ENCODE measurements around the gene LYRM7.

Gene LYRM7

GRCh38 chr5:131217791-131218190 lies 47.0 kb downstream of the LYRM7 start:
- DNase-seq (ENCODE audit: insufficient read length, low spot score): no peak
- no peak for FAIRE-seq

DNA sequence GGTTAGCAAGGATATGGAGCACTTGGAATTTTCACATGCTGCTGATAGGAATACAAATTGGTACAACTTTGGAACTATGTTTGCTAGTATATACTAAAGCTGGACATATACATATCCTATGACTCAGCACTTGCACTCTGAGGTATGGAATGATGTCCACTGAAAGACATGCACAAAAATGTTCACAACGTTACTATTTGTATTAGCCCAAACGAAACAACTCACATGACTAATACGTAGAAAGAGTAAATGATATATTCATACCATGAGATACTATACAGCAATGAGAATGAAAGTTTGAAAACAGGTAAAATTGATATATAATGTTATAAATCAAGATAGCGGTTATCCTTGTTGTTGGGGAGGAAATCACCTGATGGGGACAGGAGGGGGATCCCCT lies 47.6 kb downstream of the LYRM7 start:
- no peak for DNase-seq (ENCODE audit: insufficient read length, low spot score)
- FAIRE-seq: peak; percentile 83

DNA sequence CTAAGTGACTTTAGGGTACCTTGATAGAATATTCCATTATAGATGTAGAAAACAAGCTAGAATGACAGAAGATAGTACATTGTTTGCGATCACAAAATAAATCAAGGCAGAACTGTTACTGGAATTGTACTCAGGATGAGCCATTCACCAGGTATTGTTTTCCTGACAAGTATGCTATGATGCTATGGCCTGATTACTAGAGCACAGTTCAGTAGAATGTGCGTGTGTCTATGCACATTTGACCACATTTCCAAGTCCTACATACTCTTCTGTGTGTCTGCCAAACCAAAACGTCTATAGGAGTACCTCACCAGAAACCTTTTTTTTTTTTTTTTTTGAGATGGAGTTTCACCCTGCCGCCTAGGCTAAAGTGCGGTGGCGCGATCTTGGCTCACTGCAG lies 49.8 kb downstream of the LYRM7 start:
- FAIRE-seq (no peak), DNase-seq (ENCODE audit: insufficient read length, low spot score) (no peak)

GRCh38 chr5:131221008-131221703 lies 50.4 kb downstream of the LYRM7 start:
- FAIRE-seq: peak; percentile 65
- DNase-seq (ENCODE audit: insufficient read length, low spot score): no peak

DNA sequence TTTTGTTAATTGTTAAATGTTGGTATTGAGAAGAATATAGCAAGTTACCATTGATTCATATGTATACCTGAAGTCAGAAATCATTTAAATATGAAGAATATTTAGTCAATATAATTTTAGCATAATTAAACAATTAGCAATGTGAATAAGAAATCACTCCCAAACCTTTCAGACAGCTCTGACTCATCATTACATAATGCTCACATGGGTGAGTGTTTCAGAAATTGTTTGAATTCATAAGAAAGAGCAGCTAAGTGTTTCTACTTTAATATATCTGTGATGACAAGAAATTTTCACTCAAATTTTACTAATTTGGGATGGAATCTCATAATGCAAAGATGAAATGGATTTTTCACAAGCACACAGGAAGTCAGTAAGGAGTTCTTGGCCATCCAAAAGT lies 51.1 kb downstream of the LYRM7 start:
- FAIRE-seq: no peak
- DNase-seq (ENCODE audit: insufficient read length, low spot score): no peak

GRCh38 chr5:131222731-131223130 lies 52.0 kb downstream of the LYRM7 start:
- FAIRE-seq (no peak), DNase-seq (ENCODE audit: insufficient read length, low spot score) (no peak)

DNA sequence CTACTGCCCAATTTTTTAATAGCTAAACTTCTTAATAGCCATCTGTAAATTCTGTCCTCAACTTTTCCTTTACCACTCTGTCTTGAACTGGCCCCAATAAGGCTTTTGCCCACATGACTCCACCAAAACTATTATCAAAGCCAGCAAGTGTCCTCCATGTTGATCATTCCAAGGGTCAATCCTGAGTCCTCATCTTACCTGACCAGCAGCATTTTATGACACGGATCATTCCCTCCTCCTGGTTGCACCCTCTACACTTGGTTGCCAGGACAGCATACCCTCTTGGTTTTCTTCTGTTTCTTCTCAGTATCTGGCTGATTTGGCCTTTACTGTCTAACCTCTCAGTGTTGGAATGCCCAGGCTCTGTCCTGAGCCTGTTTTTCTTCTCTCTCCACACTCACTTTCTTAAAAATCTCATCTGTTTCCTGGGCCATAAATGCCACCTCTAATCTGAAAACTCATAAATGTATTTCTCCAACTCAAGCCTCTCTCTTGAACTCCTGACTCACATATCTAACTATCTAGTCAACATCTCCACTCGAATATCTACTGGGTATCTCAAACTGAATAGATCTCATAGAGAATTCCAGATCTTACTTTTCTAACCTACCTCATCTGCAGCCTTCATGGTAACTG lies 53.1 kb downstream of the LYRM7 start:
- no peak for DNase-seq (ENCODE audit: insufficient read length, low spot score)
- FAIRE-seq: no peak

- peak; percentile 19 for DNase-seq (ENCODE audit: insufficient read length, low spot score)
- peak; percentile 98 for FAIRE-seq
Observed at GRCh38 chr5:131224387-131225201, 53.9 kb downstream of the LYRM7 start.

DNA sequence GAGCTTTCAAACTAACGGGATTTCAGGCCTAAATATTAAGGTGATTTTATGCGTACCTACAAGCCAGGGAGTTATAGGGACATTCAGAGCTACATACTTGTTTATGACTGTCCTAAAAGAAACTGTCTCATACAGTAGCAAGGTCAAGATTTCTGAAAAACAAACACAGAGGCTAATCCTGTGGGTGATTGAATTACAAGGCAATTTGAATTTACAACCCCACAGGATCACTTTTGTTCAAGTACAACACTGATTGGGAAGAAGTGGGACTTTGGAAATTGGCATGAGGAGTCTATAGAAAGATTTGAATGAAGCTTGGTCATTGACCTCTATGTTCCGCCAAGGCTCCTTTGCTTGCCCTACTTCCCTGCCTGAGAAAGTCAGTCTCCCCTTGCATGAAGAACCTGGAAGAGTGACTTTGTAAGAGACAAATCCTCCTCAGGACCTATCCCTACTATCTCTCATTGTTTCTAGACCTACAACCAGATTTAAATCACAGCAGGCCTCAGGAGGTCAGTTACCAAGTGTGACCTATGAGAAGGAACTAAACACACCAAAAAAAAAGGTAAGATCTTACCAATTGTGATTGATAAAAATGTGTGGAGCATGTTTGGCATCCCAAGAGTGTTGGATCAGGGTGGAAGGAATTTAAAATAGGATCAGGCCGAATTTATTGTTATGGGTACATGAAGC lies 54.7 kb downstream of the LYRM7 start:
- FAIRE-seq (no peak), DNase-seq (ENCODE audit: insufficient read length, low spot score) (no peak)

GRCh38 chr5:131226899-131227298 lies 56.2 kb downstream of the LYRM7 start:
- no peak for DNase-seq (ENCODE audit: insufficient read length, low spot score)
- FAIRE-seq: no peak

DNA sequence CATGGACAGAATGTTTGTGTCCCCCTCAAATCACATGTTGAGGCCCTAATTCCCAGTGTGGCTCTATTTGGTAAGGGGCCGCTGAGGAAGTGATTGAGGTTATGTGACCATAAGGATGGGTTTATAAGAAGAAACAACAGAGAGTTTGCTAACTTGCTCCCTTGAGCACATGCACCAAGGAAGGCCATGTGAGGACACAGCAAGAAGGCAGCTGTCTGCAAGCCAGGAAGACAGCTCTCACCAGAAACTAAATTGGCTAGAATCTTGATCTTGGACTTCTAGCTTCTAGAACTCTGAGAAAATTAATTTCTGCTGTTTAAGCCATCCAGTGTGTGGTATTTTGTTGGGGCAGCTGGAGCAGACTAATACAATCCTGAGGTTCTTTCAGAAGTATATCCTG lies 57.9 kb downstream of the LYRM7 start:
- FAIRE-seq (no peak), DNase-seq (ENCODE audit: insufficient read length, low spot score) (no peak)

GRCh38 chr5:131229623-131230022 lies 58.9 kb downstream of the LYRM7 start:
- DNase-seq (ENCODE audit: insufficient read length, low spot score): no peak
- no peak for FAIRE-seq

DNA sequence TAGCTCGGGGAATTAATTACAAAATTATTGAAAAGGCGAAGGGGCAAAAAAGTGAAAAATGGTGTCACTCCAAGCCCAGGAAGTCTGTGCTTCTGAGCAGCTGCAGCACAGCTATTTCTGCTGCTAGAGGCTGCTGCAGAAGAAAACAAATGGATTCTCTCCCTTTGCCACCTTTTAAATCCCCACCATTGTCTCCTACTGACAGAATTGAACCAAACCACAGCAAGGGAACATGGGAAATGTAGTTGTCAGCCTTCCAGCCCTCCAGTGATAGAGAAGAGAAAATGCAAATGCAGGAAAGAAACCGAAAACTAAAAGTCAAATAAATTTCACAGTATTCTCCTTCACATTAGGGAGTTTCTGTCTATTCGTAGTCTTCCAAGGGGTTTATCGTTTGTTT lies 59.7 kb downstream of the LYRM7 start:
- DNase-seq (ENCODE audit: insufficient read length, low spot score): no peak
- peak; percentile 99 for FAIRE-seq

- no peak for DNase-seq (ENCODE audit: insufficient read length, low spot score)
- no peak for FAIRE-seq
Observed at GRCh38 chr5:131239686-131240085, 68.9 kb downstream of the LYRM7 start.

DNA sequence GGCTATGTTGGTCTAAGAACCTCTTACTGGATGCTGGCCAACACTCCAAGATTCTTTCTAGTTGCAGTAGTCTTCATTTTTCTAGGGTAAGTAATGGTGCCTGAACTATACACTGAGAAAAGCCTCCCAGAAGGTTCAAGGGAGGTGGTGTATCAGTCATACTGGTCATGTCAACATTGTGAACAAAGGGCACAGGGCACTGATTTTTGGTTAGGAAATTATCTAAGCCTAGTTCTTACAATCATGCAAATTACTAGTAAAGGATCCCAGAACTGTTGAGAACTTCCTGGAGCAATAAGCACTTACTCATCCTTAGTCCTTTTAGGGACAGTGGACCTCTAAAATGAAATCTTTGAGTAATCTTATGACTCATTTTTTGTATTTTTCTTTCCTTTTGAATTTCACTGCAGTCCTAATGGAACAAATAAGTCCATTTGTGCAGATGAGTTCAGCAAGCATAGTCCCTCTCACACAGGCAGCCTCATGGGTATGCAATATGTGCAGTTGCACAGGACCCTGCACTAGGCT lies 72.0 kb downstream of the LYRM7 start:
- FAIRE-seq: peak; percentile 72
- no peak for DNase-seq (ENCODE audit: insufficient read length, low spot score)

GRCh38 chr5:131245312-131245711 lies 74.6 kb downstream of the LYRM7 start:
- DNase-seq (ENCODE audit: insufficient read length, low spot score): no peak
- peak; percentile 72 for FAIRE-seq

GRCh38 chr5:131245948-131246347 lies 75.2 kb downstream of the LYRM7 start:
- DNase-seq (ENCODE audit: insufficient read length, low spot score) (no peak), FAIRE-seq (no peak)

DNA sequence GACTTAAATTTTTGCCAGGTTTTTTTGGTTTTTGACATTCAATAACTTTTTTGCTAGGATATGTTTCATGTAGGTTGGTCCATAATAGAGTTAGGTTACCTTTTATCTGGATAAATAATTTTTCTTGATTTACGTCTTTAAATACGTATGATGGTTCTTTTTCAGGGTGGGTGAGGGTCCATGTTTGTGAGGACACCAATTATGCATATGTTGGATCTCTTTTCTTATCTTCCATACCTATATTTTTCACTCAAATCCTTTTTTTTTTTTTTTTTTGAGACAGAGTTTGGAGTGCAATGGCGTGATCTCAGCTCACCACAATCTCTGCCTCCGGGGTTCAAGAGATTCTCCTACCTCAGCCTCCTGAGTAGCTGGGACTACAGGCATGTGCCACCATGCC lies 75.8 kb downstream of the LYRM7 start:
- FAIRE-seq (no peak), DNase-seq (ENCODE audit: insufficient read length, low spot score) (no peak)

DNA sequence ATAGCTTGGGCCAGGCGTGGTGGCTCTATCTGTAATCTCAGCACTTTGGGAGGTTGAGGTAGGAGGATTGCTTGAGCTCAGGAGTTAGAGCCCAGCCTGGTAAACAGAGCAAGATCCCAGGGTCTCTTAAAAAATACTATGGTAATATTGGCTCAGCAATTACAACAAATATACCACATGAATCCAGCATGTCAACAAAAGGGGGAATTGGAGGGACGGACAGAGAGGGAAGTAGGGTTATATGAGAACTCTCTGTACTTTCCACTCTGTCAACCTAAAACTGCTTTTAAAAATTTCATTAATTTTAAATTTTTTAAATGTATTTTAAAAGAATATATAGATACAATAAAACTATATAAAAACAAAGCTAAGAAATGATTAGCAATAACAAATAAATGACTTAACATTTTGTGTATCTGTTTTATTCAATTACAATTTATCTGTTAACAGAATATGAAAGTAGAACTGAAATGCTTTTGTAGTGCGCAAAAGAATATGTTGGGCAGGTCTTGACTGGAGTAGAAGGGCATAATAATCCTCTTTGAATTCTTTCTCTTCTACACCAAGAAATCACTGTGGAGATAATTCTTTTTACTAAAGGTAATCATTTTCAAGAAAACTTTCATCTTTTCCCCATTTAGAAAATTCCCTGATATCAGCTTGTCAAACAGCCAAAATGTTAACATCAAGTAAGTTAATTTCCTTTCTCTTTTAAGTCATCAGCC lies 80.2 kb downstream of the LYRM7 start:
- DNase-seq (ENCODE audit: insufficient read length, low spot score): no peak

DNA sequence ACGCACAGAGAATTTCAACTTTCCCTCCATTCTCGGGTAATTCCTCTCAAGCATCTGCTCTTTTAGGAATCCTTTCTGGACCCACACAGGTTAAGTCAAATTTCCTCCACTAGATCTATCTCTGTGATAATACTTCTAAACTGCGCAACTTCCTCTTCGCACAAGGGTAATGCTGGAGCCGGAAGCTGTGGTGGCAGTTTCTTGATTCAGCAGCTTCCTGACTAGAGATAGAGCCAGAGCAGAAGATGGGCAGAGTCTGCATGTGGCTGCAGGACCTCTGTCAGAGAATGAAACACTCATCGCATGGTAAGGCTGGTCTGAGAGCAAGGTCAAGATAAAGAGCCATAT lies 82.1 kb downstream of the LYRM7 start:
- DNase-seq (ENCODE audit: insufficient read length, low spot score) (no peak), FAIRE-seq (peak; percentile 97)

More for the DNA sequence above, 80.2 kb downstream of the LYRM7 start:
- peak; percentile 84 for FAIRE-seq

Measured in GM19239 (cell line).